Measurements from ENCODE around the gene MBOAT2.
A peak's percentile ranks its signal among the peaks of the same experiment; 100 is the strongest.

MBOAT2 gene

GRCh38 chr2:8855010-8855409, 148.5 kb downstream of the MBOAT2 start:
- DNase-seq (ENCODE audit: insufficient read length): no peak
- no peak for FAIRE-seq
- no peak for TF ChIP-seq TAF1 (IDR thresholded peaks at IDR 0.05; ENCODE audit: borderline replicate concordance, low read depth, low read length)
- TF ChIP-seq POLR2AphosphoS5 (IDR thresholded peaks at IDR 0.05; ENCODE audit: low read depth, low read length): no peak
- no peak for TF ChIP-seq POLR2A (IDR thresholded peaks at IDR 0.05; ENCODE audit: low read depth, low read length)

- DNase-seq (ENCODE audit: insufficient read length) (no peak), FAIRE-seq (no peak)
- TF ChIP-seq TAF1 (IDR thresholded peaks at IDR 0.05; ENCODE audit: borderline replicate concordance, low read depth, low read length) (no peak), POLR2AphosphoS5 (IDR thresholded peaks at IDR 0.05; ENCODE audit: low read depth, low read length) (no peak), POLR2A (IDR thresholded peaks at IDR 0.05; ENCODE audit: low read depth, low read length) (no peak)
These were observed 150.1 kb downstream of the MBOAT2 start for GRCh38 chr2:8853426-8853825.

DNA sequence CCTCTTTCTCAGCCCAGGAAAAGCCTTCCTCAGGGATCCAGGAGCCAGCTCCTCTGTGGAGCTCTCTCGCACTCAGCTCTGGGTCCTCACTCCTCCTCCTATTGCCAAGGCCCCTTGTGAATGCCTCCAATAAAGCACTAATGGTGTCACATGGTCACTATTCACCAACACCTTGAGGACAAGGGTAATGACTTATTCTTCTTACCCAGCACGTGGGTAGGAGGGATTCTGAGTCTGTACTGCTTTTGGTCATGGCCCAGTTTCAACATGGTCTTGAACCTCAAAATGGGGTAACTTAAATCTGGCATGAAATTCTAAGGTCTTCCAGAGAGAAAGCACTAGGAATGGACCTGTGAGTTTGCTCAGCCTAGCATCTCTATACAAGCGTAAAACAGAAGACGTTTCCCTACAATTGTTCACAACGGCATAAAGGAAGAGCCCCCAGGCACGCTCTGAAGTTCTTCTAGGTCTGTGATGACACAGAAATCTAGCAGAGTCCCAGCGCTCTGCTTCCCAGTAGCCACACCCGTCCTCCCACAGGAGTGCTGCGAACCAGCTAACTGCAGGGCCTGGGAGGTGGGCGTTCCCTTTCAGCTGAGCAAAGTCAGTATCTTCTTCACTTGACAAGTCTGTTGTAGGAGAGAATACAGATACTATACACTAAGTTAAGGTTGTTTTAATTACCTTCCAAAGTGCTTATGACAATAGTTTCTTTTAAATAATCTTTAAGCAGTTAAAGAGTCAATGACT, 151.5 kb downstream of the MBOAT2 start:
- TF ChIP-seq POLR2AphosphoS5 (IDR thresholded peaks at IDR 0.05; ENCODE audit: low read depth, low read length): no peak
- no peak for DNase-seq (ENCODE audit: insufficient read length)
- peak; percentile 67 for FAIRE-seq

DNA sequence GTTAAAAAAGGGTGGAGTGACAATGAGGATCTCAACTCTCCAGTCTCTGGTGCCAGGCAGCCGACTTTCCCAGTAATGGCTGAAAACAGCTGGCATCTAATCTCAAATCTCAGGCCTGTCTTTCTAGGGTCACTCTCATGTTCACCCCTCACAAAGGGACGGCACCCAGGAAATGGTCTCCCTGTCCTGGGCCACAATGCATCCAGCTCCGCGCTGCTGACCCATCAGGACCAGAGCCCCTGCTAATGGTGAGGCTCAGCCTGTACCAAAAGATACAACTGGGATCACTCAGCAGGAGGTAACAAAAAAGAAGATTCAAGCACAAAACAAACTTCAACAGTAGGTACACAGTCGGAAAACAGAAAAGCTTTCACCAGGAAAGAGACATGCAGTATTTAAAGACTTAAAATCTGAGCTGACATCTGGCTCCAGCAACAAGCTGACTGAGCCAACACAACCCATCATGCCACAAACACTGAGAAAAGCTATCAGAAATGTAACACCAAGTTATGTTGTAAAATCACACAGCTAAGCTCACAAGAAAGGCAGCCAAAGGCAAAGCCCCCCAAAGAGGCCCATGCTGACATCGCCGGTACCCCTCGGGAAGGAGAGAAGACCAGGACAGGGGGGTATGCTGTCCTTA, 152.5 kb downstream of the MBOAT2 start:
- TF ChIP-seq POLR2A (IDR thresholded peaks at IDR 0.05; ENCODE audit: low read depth, low read length) (no peak), TAF1 (IDR thresholded peaks at IDR 0.05; ENCODE audit: borderline replicate concordance, low read depth, low read length) (no peak), POLR2AphosphoS5 (IDR thresholded peaks at IDR 0.05; ENCODE audit: low read depth, low read length) (no peak)
- DNase-seq (ENCODE audit: insufficient read length): no peak
- no peak for FAIRE-seq

- FAIRE-seq (no peak), DNase-seq (ENCODE audit: insufficient read length) (no peak)
These were observed 154.2 kb downstream of the MBOAT2 start for GRCh38 chr2:8849327-8849726.

DNA sequence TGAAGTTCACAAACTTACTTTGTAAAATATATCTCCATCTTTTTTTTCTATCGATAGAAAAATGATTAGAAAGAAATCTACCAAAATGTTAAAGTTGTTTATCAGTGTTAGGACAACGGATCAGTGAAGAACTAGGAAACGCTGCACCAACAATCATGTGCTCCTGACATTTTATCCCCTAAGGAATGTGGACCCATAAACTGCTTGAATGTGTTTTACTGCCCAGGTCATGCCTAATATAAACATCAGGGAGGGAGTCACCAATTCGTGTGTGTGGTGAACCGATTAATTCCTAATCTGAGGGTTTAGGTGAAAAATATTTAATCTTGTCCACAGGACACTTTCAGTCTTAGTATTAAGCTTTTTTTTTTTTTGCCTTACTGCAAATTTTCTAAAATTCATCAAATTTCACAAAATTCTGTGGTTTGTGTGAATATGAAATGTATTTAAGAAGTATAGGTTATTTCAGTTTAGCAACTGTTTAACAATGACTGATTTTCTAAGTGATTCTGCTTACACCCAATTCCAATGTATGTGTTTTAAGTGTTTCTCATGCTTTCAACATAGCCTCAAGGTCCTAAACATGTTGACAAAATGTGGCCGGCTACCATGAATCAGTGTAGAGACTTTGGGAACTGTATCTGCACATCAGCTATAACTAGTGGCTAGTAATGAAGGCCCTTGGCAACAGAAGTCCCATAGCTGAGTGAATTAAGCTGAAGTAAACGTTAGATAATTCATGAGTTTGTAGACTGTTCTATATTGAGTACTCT, 155.0 kb downstream of the MBOAT2 start:
- TF ChIP-seq POLR2A (IDR thresholded peaks at IDR 0.05; ENCODE audit: low read depth, low read length) (no peak), POLR2AphosphoS5 (IDR thresholded peaks at IDR 0.05; ENCODE audit: low read depth, low read length) (no peak), TAF1 (IDR thresholded peaks at IDR 0.05; ENCODE audit: borderline replicate concordance, low read depth, low read length) (no peak)
- no peak for DNase-seq (ENCODE audit: insufficient read length)
- FAIRE-seq: peak; percentile 21

More at GRCh38 chr2:8849327-8849726, 154.2 kb downstream of the MBOAT2 start:
- TF ChIP-seq POLR2A (IDR thresholded peaks at IDR 0.05; ENCODE audit: low read depth, low read length) (no peak), TAF1 (IDR thresholded peaks at IDR 0.05; ENCODE audit: borderline replicate concordance, low read depth, low read length) (no peak), POLR2AphosphoS5 (IDR thresholded peaks at IDR 0.05; ENCODE audit: low read depth, low read length) (no peak)

GRCh38 chr2:8847400-8847799, 156.1 kb downstream of the MBOAT2 start:
- TF ChIP-seq POLR2AphosphoS5 (IDR thresholded peaks at IDR 0.05; ENCODE audit: low read depth, low read length) (no peak), POLR2A (IDR thresholded peaks at IDR 0.05; ENCODE audit: low read depth, low read length) (no peak), TAF1 (IDR thresholded peaks at IDR 0.05; ENCODE audit: borderline replicate concordance, low read depth, low read length) (no peak)
- DNase-seq (ENCODE audit: insufficient read length) (no peak), FAIRE-seq (no peak)

DNA sequence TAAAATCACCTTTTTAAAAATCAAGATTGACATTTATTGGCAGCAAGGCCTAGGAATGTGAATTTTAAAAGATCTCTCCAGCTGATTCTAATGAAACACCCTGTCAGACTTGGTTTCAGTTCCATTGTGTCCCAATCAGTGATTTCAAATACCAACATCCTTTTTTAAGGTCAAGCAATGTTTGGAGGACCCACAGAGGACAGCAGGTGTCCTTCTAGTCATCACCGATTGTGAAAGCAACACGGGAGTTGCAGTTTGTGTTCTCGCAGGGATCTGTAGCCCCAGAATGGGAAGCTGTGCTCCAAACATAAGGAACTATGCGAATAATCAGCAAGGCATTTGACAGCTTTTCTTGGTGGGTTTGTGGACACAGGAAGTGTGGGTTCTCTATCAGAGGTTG, 161.6 kb downstream of the MBOAT2 start:
- DNase-seq (ENCODE audit: insufficient read length): no peak
- no peak for TF ChIP-seq POLR2AphosphoS5 (IDR thresholded peaks at IDR 0.05; ENCODE audit: low read depth, low read length)
- no peak for TF ChIP-seq TAF1 (IDR thresholded peaks at IDR 0.05; ENCODE audit: borderline replicate concordance, low read depth, low read length)
- TF ChIP-seq POLR2A (IDR thresholded peaks at IDR 0.05; ENCODE audit: low read depth, low read length): no peak
- FAIRE-seq: no peak

- FAIRE-seq (no peak), DNase-seq (ENCODE audit: insufficient read length) (no peak)
- no peak for TF ChIP-seq TAF1 (IDR thresholded peaks at IDR 0.05; ENCODE audit: borderline replicate concordance, low read depth, low read length)
- no peak for TF ChIP-seq POLR2AphosphoS5 (IDR thresholded peaks at IDR 0.05; ENCODE audit: low read depth, low read length)
- TF ChIP-seq POLR2A (IDR thresholded peaks at IDR 0.05; ENCODE audit: low read depth, low read length): no peak
These were observed 162.9 kb downstream of the MBOAT2 start for GRCh38 chr2:8840475-8841091.

DNA sequence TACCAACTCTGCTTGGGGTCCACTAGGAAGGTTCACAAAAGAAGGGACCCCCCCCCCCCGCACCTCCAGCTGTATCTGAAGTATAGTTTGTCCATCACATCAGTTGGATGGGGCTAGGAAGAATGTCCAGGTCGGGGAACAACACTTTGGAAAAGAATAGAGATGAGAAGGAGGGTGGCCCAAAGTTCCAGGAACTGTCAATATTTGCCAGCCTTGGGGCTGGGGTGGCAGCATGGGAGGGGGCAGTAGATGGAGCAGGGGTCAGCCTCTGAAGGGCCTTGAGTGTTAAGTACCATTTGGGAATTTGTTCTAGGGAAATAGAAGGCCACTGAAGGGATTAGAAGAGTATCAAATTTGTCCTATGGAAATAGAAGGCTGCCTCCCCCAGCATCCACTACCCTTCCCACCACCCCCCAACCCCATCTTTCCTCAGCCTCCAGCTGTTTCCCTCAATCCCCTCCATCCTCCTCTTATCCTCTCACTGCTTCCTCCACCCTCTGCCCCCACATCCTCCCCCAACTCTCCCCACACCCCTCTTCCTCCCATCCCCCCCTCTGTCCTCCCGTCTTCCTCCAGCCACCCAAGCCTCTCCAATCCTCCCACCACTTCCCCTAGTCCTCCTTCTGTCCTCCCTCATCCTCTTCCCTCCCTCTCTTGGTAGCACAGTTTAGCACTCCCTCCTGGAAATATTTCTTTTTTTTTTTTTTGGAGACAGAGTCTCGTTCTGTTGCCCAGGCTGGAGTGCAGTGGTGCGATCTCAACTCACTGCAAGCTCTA, 164.1 kb downstream of the MBOAT2 start:
- TF ChIP-seq TAF1 (IDR thresholded peaks at IDR 0.05; ENCODE audit: borderline replicate concordance, low read depth, low read length): no peak
- TF ChIP-seq POLR2AphosphoS5 (IDR thresholded peaks at IDR 0.05; ENCODE audit: low read depth, low read length): no peak
- TF ChIP-seq POLR2A (IDR thresholded peaks at IDR 0.05; ENCODE audit: low read depth, low read length): no peak
- DNase-seq (ENCODE audit: insufficient read length) (no peak), FAIRE-seq (no peak)

DNA sequence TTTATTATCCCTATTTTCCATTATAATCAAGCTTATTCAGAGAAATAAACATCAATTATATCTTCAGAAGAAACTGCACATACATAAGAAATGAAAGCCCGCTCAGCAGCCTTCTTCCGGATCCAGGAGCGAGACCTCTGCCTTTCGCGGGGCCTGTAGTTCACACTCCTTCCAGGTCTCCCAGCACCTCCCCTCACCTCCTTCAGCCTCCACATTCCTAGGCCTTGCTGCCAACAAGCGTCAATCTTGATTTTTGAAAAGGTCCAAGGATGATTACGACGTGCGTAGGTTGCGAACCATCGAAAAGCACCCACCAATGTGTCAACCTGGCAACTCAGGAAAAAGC, 165.7 kb downstream of the MBOAT2 start:
- TF ChIP-seq TAF1 (IDR thresholded peaks at IDR 0.05; ENCODE audit: borderline replicate concordance, low read depth, low read length) (no peak), POLR2A (IDR thresholded peaks at IDR 0.05; ENCODE audit: low read depth, low read length) (no peak), POLR2AphosphoS5 (IDR thresholded peaks at IDR 0.05; ENCODE audit: low read depth, low read length) (no peak)
- DNase-seq (ENCODE audit: insufficient read length) (no peak), FAIRE-seq (no peak)
